GM19468 (cell line): Measurements from ENCODE around the gene TMEM209.
"Not testable (repeated sequence)": the region's sequence is repeated elsewhere in the genome, so short reads cannot be mapped to it uniquely, and the experiment has no call there.

ENCODE experiments used
- ATAC-seq: cut with Tn5 transposase; IDR thresholded peaks from one replicate; pipeline ENCODE4 v1.9.1; 2021; ENCODE audit warnings: mild to moderate bottlenecking, moderate library complexity, moderate number of reproducible peaks; ENCODE audit not compliant: unreplicated experiment; ENCODE audit errors: extremely low read depth

Gene TMEM209

GRCh38 chr7:130219871-130220270 lies 14.7 kb upstream of the TMEM209 start:
- ATAC-seq, result no peak

GRCh38 chr7:130218806-130219620 lies 13.8 kb upstream of the TMEM209 start:
- no peak for ATAC-seq

GRCh38 chr7:130216750-130217149 lies 11.5 kb upstream of the TMEM209 start:
- no peak for ATAC-seq

GRCh38 chr7:130216025-130216424 lies 10.8 kb upstream of the TMEM209 start:
- no peak for ATAC-seq

GRCh38 chr7:130213828-130214227 lies 8.6 kb upstream of the TMEM209 start:
- no peak for ATAC-seq

- no peak for ATAC-seq
Observed at GRCh38 chr7:130210181-130210935, 5.2 kb upstream of the TMEM209 start.

GRCh38 chr7:130208516-130208915 lies 3.3 kb upstream of the TMEM209 start:
- no peak for ATAC-seq

GRCh38 chr7:130207642-130208041 lies 2.4 kb upstream of the TMEM209 start, which contains the start of gene SSMEM1:
Gene SSMEM1, plus strand, starts transcription at chr7:130207860. Its CDS starts 51 bp downstream, at chr7:130207911.
- ATAC-seq, result no peak

GRCh38 chr7:130207033-130207432 lies 1.8 kb upstream of the TMEM209 start:
- ATAC-seq, result no peak

GRCh38 chr7:130201796-130202195 lies 3.4 kb downstream of the TMEM209 start:
- no peak for ATAC-seq

- ATAC-seq, result no peak
Observed at GRCh38 chr7:130197094-130197493, 8.1 kb downstream of the TMEM209 start.

GRCh38 chr7:130196476-130196875 lies 8.7 kb downstream of the TMEM209 start:
- no peak for ATAC-seq

GRCh38 chr7:130195396-130195795 lies 9.8 kb downstream of the TMEM209 start:
- no peak for ATAC-seq

- no peak for ATAC-seq
Observed at GRCh38 chr7:130191791-130192190, 13.4 kb downstream of the TMEM209 start.

GRCh38 chr7:130189343-130189742 lies 15.9 kb downstream of the TMEM209 start:
- ATAC-seq, result no peak

- ATAC-seq, result no peak
Observed at GRCh38 chr7:130187360-130187759, 17.8 kb downstream of the TMEM209 start.

GRCh38 chr7:130184349-130184748 lies 20.9 kb downstream of the TMEM209 start:
- not testable (repeated sequence) for ATAC-seq

GRCh38 chr7:130182990-130183389 lies 22.2 kb downstream of the TMEM209 start:
- peak; percentile 67 for ATAC-seq

GRCh38 chr7:130181263-130181605 lies 24.0 kb downstream of the TMEM209 start:
- no peak for ATAC-seq

- ATAC-seq, result no peak
Observed at GRCh38 chr7:130180571-130181262, 24.5 kb downstream of the TMEM209 start.

- no peak for ATAC-seq
Observed at GRCh38 chr7:130179631-130180030, 25.6 kb downstream of the TMEM209 start.
